ENCODE measurements around the gene POU6F2. TPM values are rescaled to one million over a fixed set of nuclear protein-coding genes. Genes with fewer than 3 reads are reported as not detected.
"Not testable (repeated sequence)": the region's sequence is repeated elsewhere in the genome, so short reads cannot be mapped to it uniquely, and the experiment has no call there.

POU6F2 gene
- total RNA-seq, 3 donors from 2014 or later = not detected

- H3K27me3 Mint-ChIP-seq (ENCODE audit: low read depth) = peaks cover 7% of the 10 kb centered on the region
- H3K36me3 Mint-ChIP-seq (ENCODE audit: insufficient read depth) = no peaks in the 10 kb centered on the region
- no peak for ATAC-seq
Measured at GRCh38 chr7:39186131-39186530, 208.4 kb downstream of the POU6F2 start.

GRCh38 chr7:39186671-39187070 lies 209.0 kb downstream of the POU6F2 start:
- H3K4me3 Mint-ChIP-seq = no peak overlapping the region
- ATAC-seq = no peak
- peaks cover 7% of the 10 kb centered on the region for H3K27me3 Mint-ChIP-seq (ENCODE audit: low read depth)

More at GRCh38 chr7:39186131-39186530, 208.4 kb downstream of the POU6F2 start:
- Mint-ChIP-seq H3K9me3 (no peaks in the 10 kb centered on the region), H3K4me3 (no peak overlapping the region), H3K4me1 (ENCODE audit: low read depth) (no peaks in the 10 kb centered on the region)
- no peak for DNase-seq

DNA sequence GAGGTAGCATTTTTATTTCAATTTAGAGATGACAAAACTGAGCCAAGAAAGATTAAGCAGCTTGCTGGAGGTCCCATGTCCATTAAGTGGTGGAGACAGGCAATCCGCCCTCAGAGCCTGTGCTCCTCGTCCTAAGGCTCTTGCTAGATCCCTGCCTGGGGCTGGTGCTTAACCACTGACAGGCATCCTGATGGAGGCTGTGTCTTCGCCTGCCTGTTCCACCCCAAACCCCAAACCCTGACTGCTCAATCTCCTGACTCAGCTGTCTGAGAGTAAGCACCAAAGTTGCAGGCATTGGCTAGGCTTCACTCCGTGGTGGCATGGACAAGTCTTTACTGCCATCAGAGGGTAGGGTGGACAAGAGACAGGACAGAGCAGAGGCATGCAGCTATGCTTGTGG lies 209.4 kb downstream of the POU6F2 start:
- no peak for ATAC-seq
- H3K27me3 Mint-ChIP-seq (ENCODE audit: low read depth) = peaks cover 7% of the 10 kb centered on the region
- H3K4me1 Mint-ChIP-seq (ENCODE audit: low read depth) = no peaks in the 10 kb centered on the region

More at GRCh38 chr7:39186671-39187070, 209.0 kb downstream of the POU6F2 start:
- no peak for DNase-seq
- Mint-ChIP-seq H3K4me1 (ENCODE audit: low read depth) (no peaks in the 10 kb centered on the region), H3K9me3 (no peaks in the 10 kb centered on the region), H3K36me3 (ENCODE audit: insufficient read depth) (no peaks in the 10 kb centered on the region)

DNA sequence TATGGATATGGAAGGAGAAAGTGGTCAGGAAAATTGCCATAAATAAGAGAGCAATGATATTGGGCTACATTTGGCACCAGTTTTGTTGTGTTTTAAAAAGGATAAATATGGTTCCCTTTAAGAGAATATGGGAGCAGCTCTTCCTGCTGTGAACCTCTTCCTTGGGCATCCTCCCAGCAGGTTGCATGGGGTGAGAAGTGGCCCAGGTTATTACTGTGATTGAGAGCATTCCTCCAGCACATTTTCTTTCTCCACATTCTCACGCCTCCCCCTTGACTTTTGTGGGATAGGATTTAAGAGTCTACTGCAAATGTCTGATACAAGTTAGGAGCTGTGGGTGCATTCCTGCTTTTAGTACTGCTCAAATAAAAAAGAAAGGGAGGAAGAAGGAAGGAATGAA lies 214.8 kb downstream of the POU6F2 start:
- H3K4me1 Mint-ChIP-seq (ENCODE audit: low read depth) = no peaks in the 10 kb centered on the region
- H3K9me3 Mint-ChIP-seq = no peaks in the 10 kb centered on the region
- ATAC-seq (no peak), DNase-seq (no peak)
- no peak overlapping the region for H3K4me3 Mint-ChIP-seq
- no peaks in the 10 kb centered on the region for H3K36me3 Mint-ChIP-seq (ENCODE audit: insufficient read depth)
- no peaks in the 10 kb centered on the region for H3K27me3 Mint-ChIP-seq (ENCODE audit: low read depth)

More for the DNA sequence above, 209.4 kb downstream of the POU6F2 start:
- Mint-ChIP-seq H3K9me3 (no peaks in the 10 kb centered on the region), H3K4me3 (no peak overlapping the region), H3K36me3 (ENCODE audit: insufficient read depth) (no peaks in the 10 kb centered on the region)
- no peak for DNase-seq

GRCh38 chr7:39194388-39194787 lies 216.7 kb downstream of the POU6F2 start:
- DNase-seq; H3K9me3 Mint-ChIP-seq; ATAC-seq; H3K4me3 Mint-ChIP-seq; H3K36me3 Mint-ChIP-seq (ENCODE audit: insufficient read depth); H3K4me1 Mint-ChIP-seq (ENCODE audit: low read depth); H3K27me3 Mint-ChIP-seq (ENCODE audit: low read depth): not testable (repeated sequence)

DNA sequence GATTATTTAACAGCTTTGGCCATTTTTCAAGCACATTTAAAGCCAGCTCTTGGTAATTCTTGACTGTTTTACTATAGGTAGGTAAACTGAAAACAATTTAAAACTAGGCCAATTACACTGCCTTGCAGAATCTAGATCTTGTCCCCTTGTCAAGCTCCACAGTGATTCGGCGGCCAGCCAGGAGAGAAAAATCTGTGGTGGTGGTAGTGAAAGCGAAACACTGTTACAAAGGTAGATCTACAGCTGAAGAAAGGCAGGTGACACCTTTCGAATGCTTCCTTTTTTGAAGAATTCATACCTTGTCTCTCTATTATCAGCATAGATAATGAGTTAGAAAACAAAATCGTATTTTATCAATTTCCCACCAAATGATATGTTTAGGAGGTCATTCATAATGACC lies 218.3 kb downstream of the POU6F2 start:
- Mint-ChIP-seq H3K36me3 (ENCODE audit: insufficient read depth) (no peaks in the 10 kb centered on the region), H3K4me1 (ENCODE audit: low read depth) (no peaks in the 10 kb centered on the region), H3K27me3 (ENCODE audit: low read depth) (no peaks in the 10 kb centered on the region), H3K4me3 (no peak overlapping the region), H3K9me3 (no peaks in the 10 kb centered on the region)
- DNase-seq = no peak
- ATAC-seq = no peak

DNA sequence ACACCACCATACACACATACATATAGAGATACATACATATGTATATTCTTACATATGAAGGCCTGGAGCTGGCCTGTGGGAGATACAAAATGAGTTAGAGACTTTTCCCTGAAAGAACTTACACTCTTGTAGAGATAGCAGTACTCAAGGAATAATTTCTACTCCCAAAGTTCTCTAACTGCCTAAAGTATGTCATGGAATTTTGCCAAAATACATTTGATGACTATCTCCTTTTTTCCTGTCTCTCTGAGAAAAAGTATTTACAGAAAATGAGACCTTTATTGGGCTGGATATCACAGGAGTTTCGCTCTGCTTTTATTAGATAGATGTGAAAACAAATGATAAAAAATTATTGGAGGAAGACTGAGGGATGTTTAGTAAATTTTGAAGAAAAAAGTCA lies 220.1 kb downstream of the POU6F2 start:
- Mint-ChIP-seq H3K27me3 (ENCODE audit: low read depth) (peaks cover 2% of the 10 kb centered on the region), H3K9me3 (no peaks in the 10 kb centered on the region), H3K4me3 (no peak overlapping the region), H3K4me1 (ENCODE audit: low read depth) (no peaks in the 10 kb centered on the region), H3K36me3 (ENCODE audit: insufficient read depth) (no peaks in the 10 kb centered on the region)
- DNase-seq (no peak), ATAC-seq (no peak)

- Mint-ChIP-seq H3K4me1 (ENCODE audit: low read depth) (no peaks in the 10 kb centered on the region), H3K4me3 (no peak overlapping the region), H3K36me3 (ENCODE audit: insufficient read depth) (no peaks in the 10 kb centered on the region), H3K27me3 (ENCODE audit: low read depth) (peaks cover 2% of the 10 kb centered on the region), H3K9me3 (no peaks in the 10 kb centered on the region)
- no peak for DNase-seq
- ATAC-seq = no peak
Measured at GRCh38 chr7:39198556-39198955, 220.8 kb downstream of the POU6F2 start.

- Mint-ChIP-seq H3K27me3 (ENCODE audit: low read depth) (peaks cover 2% of the 10 kb centered on the region), H3K4me3 (no peak overlapping the region), H3K9me3 (no peaks in the 10 kb centered on the region), H3K4me1 (ENCODE audit: low read depth) (no peaks in the 10 kb centered on the region), H3K36me3 (ENCODE audit: insufficient read depth) (no peaks in the 10 kb centered on the region)
- no peak for DNase-seq
- no peak for ATAC-seq
Measured at GRCh38 chr7:39199006-39199405, 221.3 kb downstream of the POU6F2 start.

GRCh38 chr7:39199951-39200350 lies 222.2 kb downstream of the POU6F2 start:
- Mint-ChIP-seq H3K4me3 (no peak overlapping the region), H3K4me1 (ENCODE audit: low read depth) (no peaks in the 10 kb centered on the region), H3K9me3 (no peaks in the 10 kb centered on the region), H3K27me3 (ENCODE audit: low read depth) (peaks cover 2% of the 10 kb centered on the region), H3K36me3 (ENCODE audit: insufficient read depth) (no peaks in the 10 kb centered on the region)
- DNase-seq (no peak), ATAC-seq (no peak)

GRCh38 chr7:39202041-39202440 lies 224.3 kb downstream of the POU6F2 start:
- H3K9me3 Mint-ChIP-seq = no peaks in the 10 kb centered on the region
- DNase-seq (no peak), ATAC-seq (no peak)
- H3K36me3 Mint-ChIP-seq (ENCODE audit: insufficient read depth) = no peaks in the 10 kb centered on the region
- H3K4me3 Mint-ChIP-seq = no peak overlapping the region
- peaks cover 2% of the 10 kb centered on the region for H3K27me3 Mint-ChIP-seq (ENCODE audit: low read depth)
- no peaks in the 10 kb centered on the region for H3K4me1 Mint-ChIP-seq (ENCODE audit: low read depth)

DNA sequence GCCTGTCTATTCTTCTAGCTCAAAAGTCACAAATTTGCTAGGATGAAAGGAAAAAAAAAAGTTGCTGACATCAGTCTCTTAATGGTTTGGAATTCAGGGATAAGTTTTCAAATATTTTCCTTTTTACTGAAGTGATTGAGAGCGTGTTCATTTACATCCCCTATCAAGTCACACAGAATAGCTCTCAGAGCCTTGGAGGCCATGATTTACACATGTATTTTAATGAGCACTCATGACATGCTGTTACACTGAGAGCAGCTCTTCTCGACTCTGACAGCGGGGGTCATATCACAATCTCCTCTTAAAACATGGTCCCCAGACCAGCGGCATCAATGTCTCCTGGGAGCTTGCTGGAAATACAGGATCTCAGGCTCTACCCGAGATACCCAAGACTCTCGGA lies 232.7 kb downstream of the POU6F2 start:
- Mint-ChIP-seq H3K36me3 (ENCODE audit: insufficient read depth) (no peaks in the 10 kb centered on the region), H3K4me1 (ENCODE audit: low read depth) (no peaks in the 10 kb centered on the region), H3K27me3 (ENCODE audit: low read depth) (peaks cover 2% of the 10 kb centered on the region), H3K9me3 (no peaks in the 10 kb centered on the region), H3K4me3 (no peak overlapping the region)
- ATAC-seq = no peak
- no peak for DNase-seq

GRCh38 chr7:39211581-39211980 lies 233.9 kb downstream of the POU6F2 start:
- no peaks in the 10 kb centered on the region for H3K4me1 Mint-ChIP-seq (ENCODE audit: low read depth)
- H3K9me3 Mint-ChIP-seq = no peaks in the 10 kb centered on the region
- no peak for ATAC-seq
- DNase-seq = no peak
- H3K4me3 Mint-ChIP-seq = no peak overlapping the region
- peaks cover 2% of the 10 kb centered on the region for H3K27me3 Mint-ChIP-seq (ENCODE audit: low read depth)
- H3K36me3 Mint-ChIP-seq (ENCODE audit: insufficient read depth) = no peaks in the 10 kb centered on the region

DNA sequence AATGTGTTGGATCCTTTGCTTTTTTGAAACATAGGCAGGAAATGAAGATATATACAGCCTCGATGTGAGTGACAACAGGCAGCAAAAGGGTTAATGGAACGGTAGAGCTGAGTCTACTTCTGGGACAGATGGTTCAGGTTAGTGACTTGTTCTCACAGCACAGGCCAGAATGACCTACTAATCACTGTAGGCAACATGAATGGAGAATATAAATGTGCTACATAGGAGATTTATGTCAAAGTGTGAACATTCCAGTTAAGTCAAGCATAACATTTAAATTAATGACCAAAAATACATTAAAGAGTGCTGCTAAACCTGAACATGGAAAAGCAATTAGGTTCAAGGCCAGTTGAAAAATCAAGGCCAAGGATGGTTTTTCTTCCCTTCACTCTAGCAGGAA lies 235.2 kb downstream of the POU6F2 start:
- H3K4me1 Mint-ChIP-seq (ENCODE audit: low read depth) = no peaks in the 10 kb centered on the region
- H3K9me3 Mint-ChIP-seq = no peaks in the 10 kb centered on the region
- ATAC-seq (no peak), DNase-seq (no peak)
- peaks cover 2% of the 10 kb centered on the region for H3K27me3 Mint-ChIP-seq (ENCODE audit: low read depth)
- H3K4me3 Mint-ChIP-seq = no peak overlapping the region
- no peaks in the 10 kb centered on the region for H3K36me3 Mint-ChIP-seq (ENCODE audit: insufficient read depth)

DNA sequence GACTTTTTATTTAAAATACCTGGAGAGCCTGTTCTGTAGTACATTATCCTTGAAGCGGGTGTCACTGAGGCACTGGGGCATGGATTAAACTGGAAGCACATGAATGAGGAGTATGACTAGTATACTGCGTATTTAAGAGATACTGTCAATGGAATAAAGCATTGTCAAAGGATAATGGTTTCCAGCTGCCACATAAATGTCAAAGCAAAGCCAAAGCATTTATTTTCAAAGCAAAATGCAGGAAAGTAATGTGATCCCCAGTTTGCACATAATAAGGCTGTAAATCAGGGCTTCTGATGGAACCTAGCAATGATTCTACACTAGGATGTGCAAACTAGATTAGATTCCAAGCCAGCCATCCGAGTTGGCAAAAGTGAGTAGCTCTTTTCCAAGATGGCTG lies 240.1 kb downstream of the POU6F2 start:
- no peak overlapping the region for H3K4me3 Mint-ChIP-seq
- ATAC-seq = no peak

GRCh38 chr7:39219869-39220268 lies 242.2 kb downstream of the POU6F2 start:
- no peak overlapping the region for H3K4me3 Mint-ChIP-seq
- H3K4me1 Mint-ChIP-seq (ENCODE audit: low read depth) = no peaks in the 10 kb centered on the region
- no peaks in the 10 kb centered on the region for H3K36me3 Mint-ChIP-seq (ENCODE audit: insufficient read depth)
- H3K9me3 Mint-ChIP-seq = no peaks in the 10 kb centered on the region
- ATAC-seq = no peak
- DNase-seq = no peak
- peaks cover 3% of the 10 kb centered on the region for H3K27me3 Mint-ChIP-seq (ENCODE audit: low read depth)

More for the DNA sequence above, 240.1 kb downstream of the POU6F2 start:
- DNase-seq = no peak
- no peaks in the 10 kb centered on the region for H3K9me3 Mint-ChIP-seq
- H3K36me3 Mint-ChIP-seq (ENCODE audit: insufficient read depth) = no peaks in the 10 kb centered on the region
- H3K4me1 Mint-ChIP-seq (ENCODE audit: low read depth) = no peaks in the 10 kb centered on the region
- H3K27me3 Mint-ChIP-seq (ENCODE audit: low read depth) = peaks cover 5% of the 10 kb centered on the region

Data from activated T-cell treated with anti-CD3 and anti-CD28 coated beads, Interleukin-2, amount 50 U/mL, for 4 hours (primary cell).